SK-N-SH treated with all-trans-retinoic acid at 6 μM for 48 hours (cell line): ENCODE data around the gene TRAPPC13.

Experiments used
- ATAC-seq: fragments of 200-7000 bp; cut with Tn5 transposase; 3 replicates; pipeline ENCODE4 v1.9.1; 2020; ENCODE audit warnings: mild to moderate bottlenecking, moderate library complexity
- ARNTL ChIP-seq: fragments of 450-650 bp; formaldehyde crosslinking; IDR thresholded peaks from 2 replicates; pipeline ENCODE4 v1.5.0; 2020; ENCODE audit warnings: low read depth, mild to moderate bottlenecking, moderate library complexity, borderline replicate concordance
- BACH2 ChIP-seq: fragments of 250-450 bp; sonication (Bioruptor Pico); IDR thresholded peaks from 2 replicates; pipeline ENCODE4 v1.9.0; 2021; ENCODE audit warnings: mild to moderate bottlenecking, borderline replicate concordance
- ESRRG ChIP-seq: fragments of 250-450 bp; sonication (Bioruptor Pico); IDR thresholded peaks from 2 replicates; pipeline ENCODE4 v1.6.1; 2021; ENCODE audit warnings: mild to moderate bottlenecking
- GLIS3 ChIP-seq: fragments of 250-450 bp; sonication (Bioruptor Pico); IDR thresholded peaks from 2 replicates; pipeline ENCODE4 v1.5.0; 2020; ENCODE audit warnings: mild to moderate bottlenecking, moderate library complexity
- ISL1 ChIP-seq: fragments of 250-450 bp; sonication (Bioruptor Pico); IDR thresholded peaks from 2 replicates; pipeline ENCODE4 v2.1.2; 2022; ENCODE audit warnings: mild to moderate bottlenecking, moderate library complexity
- OSR1 ChIP-seq: fragments of 250-450 bp; sonication (Bioruptor Pico); IDR thresholded peaks from 2 replicates; pipeline ENCODE4 v1.8.0; 2022; ENCODE audit warnings: moderate library complexity, mild to moderate bottlenecking, inconsistent platforms
- POU6F1 ChIP-seq: fragments of 250-450 bp; sonication (Bioruptor Pico); IDR thresholded peaks from 2 replicates; pipeline ENCODE4 v1.8.0; 2021; ENCODE audit warnings: low read depth, mild to moderate bottlenecking, moderate library complexity, borderline replicate concordance
- PPARA ChIP-seq: fragments of 250-450 bp; sonication (Bioruptor Pico); IDR thresholded peaks from 2 replicates; pipeline ENCODE4 v1.5.0; 2020; ENCODE audit warnings: mild to moderate bottlenecking, borderline replicate concordance
- RARB ChIP-seq: fragments of 250-450 bp; sonication (Bioruptor Pico); IDR thresholded peaks from 2 replicates; pipeline ENCODE4 v1.8.0; 2021; ENCODE audit warnings: mild to moderate bottlenecking, moderate library complexity
- SNAI2 ChIP-seq: fragments of 250-450 bp; sonication (Bioruptor Pico); IDR thresholded peaks from 2 replicates; pipeline ENCODE4 v1.5.0; 2020; ENCODE audit warnings: mild to moderate bottlenecking, moderate library complexity
- TCF4 ChIP-seq: fragments of 250-450 bp; sonication (Bioruptor Pico); IDR thresholded peaks from 2 replicates; pipeline ENCODE4 v1.8.0; 2021; ENCODE audit warnings: mild to moderate bottlenecking, moderate library complexity, borderline replicate concordance
- ZC3H10 ChIP-seq: fragments of 250-450 bp; sonication (Bioruptor Pico); IDR thresholded peaks from 2 replicates; pipeline ENCODE4 v1.5.1; 2021; ENCODE audit warnings: mild to moderate bottlenecking, moderate library complexity
- ZFP3 ChIP-seq: fragments of 250-450 bp; sonication (Bioruptor Pico); IDR thresholded peaks from 2 replicates; pipeline ENCODE4 v1.5.0; 2020; ENCODE audit warnings: mild to moderate bottlenecking, moderate library complexity
- ZFP30 ChIP-seq: fragments of 450-650 bp; formaldehyde crosslinking; IDR thresholded peaks from 2 replicates; pipeline ENCODE4 v1.5.0; 2022; ENCODE audit warnings: mild to moderate bottlenecking, moderate library complexity
- ZNF70 ChIP-seq: fragments of 450-650 bp; formaldehyde crosslinking; IDR thresholded peaks from 2 replicates; pipeline ENCODE4 v1.5.0; 2020; ENCODE audit warnings: mild to moderate bottlenecking, moderate library complexity
- ZNF8 ChIP-seq: fragments of 450-650 bp; formaldehyde crosslinking; IDR thresholded peaks from 2 replicates; pipeline ENCODE4 v1.5.0; 2020; ENCODE audit warnings: mild to moderate bottlenecking, moderate library complexity
- TF ChIP-seq, protein P1 (sequence below): fragments of 250-450 bp; sonication (Bioruptor Pico); IDR thresholded peaks from 2 replicates; pipeline ENCODE4 v1.5.0; 2020; ENCODE audit warnings: mild to moderate bottlenecking, moderate library complexity
- TF ChIP-seq, protein P2 (sequence below): fragments of 250-450 bp; sonication (Bioruptor Pico); IDR thresholded peaks from 2 replicates; pipeline ENCODE4 v1.8.0; 2020; ENCODE audit warnings: mild to moderate bottlenecking, moderate library complexity, borderline replicate concordance
- TF ChIP-seq, protein P3 (sequence below): fragments of 250-450 bp; sonication (Bioruptor Pico); IDR thresholded peaks from 2 replicates; pipeline ENCODE4 v1.5.1; 2021; ENCODE audit warnings: mild to moderate bottlenecking, moderate library complexity
- TF ChIP-seq, protein P4 (sequence below): fragments of 250-450 bp; sonication (Bioruptor Pico); IDR thresholded peaks from 2 replicates; pipeline ENCODE4 v1.5.1; 2020; ENCODE audit warnings: low read depth, mild to moderate bottlenecking, moderate library complexity

TRAPPC13 gene

GRCh38 chr5:65693121-65693520, 68.3 kb downstream of the TRAPPC13 start:
- TF ChIP-seq ZNF70 (CRISPR knock-in tag) (no peak), ESRRG (no peak), ZC3H10 (no peak), ZFP30 (CRISPR knock-in tag) (no peak), RARB (CRISPR knock-in tag) (no peak), SNAI2 (no peak), PPARA (no peak), TCF4 (CRISPR knock-in tag) (no peak), OSR1 (CRISPR knock-in tag) (no peak), ZNF8 (CRISPR knock-in tag) (no peak), GLIS3 (CRISPR knock-in tag) (no peak), ZFP3 (CRISPR knock-in tag) (no peak), ARNTL (CRISPR knock-in tag) (no peak), ISL1 (no peak), POU6F1 (CRISPR knock-in tag) (no peak), BACH2 (no peak)
- TF ChIP-seq, protein P1, sequence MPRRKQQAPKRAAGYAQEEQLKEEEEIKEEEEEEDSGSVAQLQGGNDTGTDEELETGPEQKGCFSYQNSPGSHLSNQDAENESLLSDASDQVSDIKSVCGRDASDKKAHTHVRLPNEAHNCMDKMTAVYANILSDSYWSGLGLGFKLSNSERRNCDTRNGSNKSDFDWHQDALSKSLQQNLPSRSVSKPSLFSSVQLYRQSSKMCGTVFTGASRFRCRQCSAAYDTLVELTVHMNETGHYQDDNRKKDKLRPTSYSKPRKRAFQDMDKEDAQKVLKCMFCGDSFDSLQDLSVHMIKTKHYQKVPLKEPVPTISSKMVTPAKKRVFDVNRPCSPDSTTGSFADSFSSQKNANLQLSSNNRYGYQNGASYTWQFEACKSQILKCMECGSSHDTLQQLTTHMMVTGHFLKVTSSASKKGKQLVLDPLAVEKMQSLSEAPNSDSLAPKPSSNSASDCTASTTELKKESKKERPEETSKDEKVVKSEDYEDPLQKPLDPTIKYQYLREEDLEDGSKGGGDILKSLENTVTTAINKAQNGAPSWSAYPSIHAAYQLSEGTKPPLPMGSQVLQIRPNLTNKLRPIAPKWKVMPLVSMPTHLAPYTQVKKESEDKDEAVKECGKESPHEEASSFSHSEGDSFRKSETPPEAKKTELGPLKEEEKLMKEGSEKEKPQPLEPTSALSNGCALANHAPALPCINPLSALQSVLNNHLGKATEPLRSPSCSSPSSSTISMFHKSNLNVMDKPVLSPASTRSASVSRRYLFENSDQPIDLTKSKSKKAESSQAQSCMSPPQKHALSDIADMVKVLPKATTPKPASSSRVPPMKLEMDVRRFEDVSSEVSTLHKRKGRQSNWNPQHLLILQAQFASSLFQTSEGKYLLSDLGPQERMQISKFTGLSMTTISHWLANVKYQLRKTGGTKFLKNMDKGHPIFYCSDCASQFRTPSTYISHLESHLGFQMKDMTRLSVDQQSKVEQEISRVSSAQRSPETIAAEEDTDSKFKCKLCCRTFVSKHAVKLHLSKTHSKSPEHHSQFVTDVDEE (CRISPR knock-in tag): no peak
- TF ChIP-seq, protein P2, sequence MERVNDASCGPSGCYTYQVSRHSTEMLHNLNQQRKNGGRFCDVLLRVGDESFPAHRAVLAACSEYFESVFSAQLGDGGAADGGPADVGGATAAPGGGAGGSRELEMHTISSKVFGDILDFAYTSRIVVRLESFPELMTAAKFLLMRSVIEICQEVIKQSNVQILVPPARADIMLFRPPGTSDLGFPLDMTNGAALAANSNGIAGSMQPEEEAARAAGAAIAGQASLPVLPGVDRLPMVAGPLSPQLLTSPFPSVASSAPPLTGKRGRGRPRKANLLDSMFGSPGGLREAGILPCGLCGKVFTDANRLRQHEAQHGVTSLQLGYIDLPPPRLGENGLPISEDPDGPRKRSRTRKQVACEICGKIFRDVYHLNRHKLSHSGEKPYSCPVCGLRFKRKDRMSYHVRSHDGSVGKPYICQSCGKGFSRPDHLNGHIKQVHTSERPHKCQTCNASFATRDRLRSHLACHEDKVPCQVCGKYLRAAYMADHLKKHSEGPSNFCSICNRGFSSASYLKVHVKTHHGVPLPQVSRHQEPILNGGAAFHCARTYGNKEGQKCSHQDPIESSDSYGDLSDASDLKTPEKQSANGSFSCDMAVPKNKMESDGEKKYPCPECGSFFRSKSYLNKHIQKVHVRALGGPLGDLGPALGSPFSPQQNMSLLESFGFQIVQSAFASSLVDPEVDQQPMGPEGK (CRISPR knock-in tag): no peak
- TF ChIP-seq, protein P3, sequence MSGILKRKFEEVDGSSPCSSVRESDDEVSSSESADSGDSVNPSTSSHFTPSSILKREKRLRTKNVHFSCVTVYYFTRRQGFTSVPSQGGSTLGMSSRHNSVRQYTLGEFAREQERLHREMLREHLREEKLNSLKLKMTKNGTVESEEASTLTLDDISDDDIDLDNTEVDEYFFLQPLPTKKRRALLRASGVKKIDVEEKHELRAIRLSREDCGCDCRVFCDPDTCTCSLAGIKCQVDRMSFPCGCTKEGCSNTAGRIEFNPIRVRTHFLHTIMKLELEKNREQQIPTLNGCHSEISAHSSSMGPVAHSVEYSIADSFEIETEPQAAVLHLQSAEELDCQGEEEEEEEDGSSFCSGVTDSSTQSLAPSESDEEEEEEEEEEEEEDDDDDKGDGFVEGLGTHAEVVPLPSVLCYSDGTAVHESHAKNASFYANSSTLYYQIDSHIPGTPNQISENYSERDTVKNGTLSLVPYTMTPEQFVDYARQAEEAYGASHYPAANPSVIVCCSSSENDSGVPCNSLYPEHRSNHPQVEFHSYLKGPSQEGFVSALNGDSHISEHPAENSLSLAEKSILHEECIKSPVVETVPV (CRISPR knock-in tag): no peak
- TF ChIP-seq, protein P4, sequence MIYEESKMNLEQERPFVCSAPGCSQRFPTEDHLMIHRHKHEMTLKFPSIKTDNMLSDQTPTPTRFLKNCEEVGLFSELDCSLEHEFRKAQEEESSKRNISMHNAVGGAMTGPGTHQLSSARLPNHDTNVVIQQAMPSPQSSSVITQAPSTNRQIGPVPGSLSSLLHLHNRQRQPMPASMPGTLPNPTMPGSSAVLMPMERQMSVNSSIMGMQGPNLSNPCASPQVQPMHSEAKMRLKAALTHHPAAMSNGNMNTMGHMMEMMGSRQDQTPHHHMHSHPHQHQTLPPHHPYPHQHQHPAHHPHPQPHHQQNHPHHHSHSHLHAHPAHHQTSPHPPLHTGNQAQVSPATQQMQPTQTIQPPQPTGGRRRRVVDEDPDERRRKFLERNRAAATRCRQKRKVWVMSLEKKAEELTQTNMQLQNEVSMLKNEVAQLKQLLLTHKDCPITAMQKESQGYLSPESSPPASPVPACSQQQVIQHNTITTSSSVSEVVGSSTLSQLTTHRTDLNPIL (CRISPR knock-in tag): no peak
- no peak for ATAC-seq

GRCh38 chr5:65695162-65695755, 70.4 kb downstream of the TRAPPC13 start:
- TF ChIP-seq ZFP30 (CRISPR knock-in tag) (no peak), TCF4 (CRISPR knock-in tag) (peak; percentile 27; the same call in 1 of the 2 replicates)
- no peak for ATAC-seq

DNA sequence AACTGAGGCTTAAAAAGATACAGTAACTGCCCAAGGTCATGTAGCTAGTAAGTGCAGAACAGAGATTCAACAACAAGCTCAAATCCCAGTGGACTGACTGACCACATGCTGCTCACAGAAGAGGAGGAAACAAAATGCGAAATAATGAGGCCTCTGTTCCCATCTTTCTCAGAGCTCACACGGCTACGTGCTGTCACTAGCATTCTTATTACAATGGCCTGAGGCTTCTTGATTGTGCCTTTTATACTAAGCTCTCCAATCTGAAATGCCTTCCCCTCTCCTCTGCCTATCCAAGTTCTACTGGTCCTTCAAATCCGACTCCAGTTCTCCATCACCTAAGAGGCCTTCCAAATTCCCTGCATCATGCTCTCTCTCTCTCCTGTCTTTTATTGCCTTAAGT, 71.1 kb downstream of the TRAPPC13 start:
- no peak for ATAC-seq
- TF ChIP-seq ISL1 (no peak), BACH2 (no peak), ESRRG (no peak), ZFP3 (CRISPR knock-in tag) (no peak), ZNF8 (CRISPR knock-in tag) (no peak), OSR1 (CRISPR knock-in tag) (no peak), GLIS3 (CRISPR knock-in tag) (no peak), POU6F1 (CRISPR knock-in tag) (no peak), ZC3H10 (no peak)
- TF ChIP-seq, protein P1 (CRISPR knock-in tag): no peak
- TF ChIP-seq, protein P2 (CRISPR knock-in tag): no peak
